H9 (cell line): Measurements from ENCODE around the gene PTPRN2. TPM values are rescaled to one million over a fixed set of nuclear protein-coding genes. Genes with fewer than 3 reads are reported as not detected.

Experiments used
- DNase-seq: peaks from one replicate; pipeline ENCODE4 v3.0.0-alpha.2; 2017
- H2AFZ ChIP-seq: one replicate; pipeline ENCODE4 v1.6.1; 2013; ENCODE audit warnings: mild to moderate bottlenecking, low read length, control low read depth, moderate library complexity
- H2AK5ac ChIP-seq: 2 replicates; pipeline ENCODE4 v1.6.1; 2013; ENCODE audit warnings: low read length, control low read depth, mixed read lengths; ENCODE audit not compliant: insufficient read length
- H2BK120ac ChIP-seq: one replicate; pipeline ENCODE4 v1.6.1; 2013; ENCODE audit warnings: low read depth, mild to moderate bottlenecking, low read length, control low read depth, inconsistent platforms; ENCODE audit not compliant: poor library complexity, severe bottlenecking
- H2BK12ac ChIP-seq: 2 replicates; pipeline ENCODE4 v1.6.1; 2013; ENCODE audit warnings: low read length, control low read depth, mixed read lengths, low read depth; ENCODE audit not compliant: insufficient read length
- H2BK15ac ChIP-seq: 2 replicates; pipeline ENCODE4 v1.6.1; 2013; ENCODE audit warnings: low read depth, low read length, control low read depth
- H2BK20ac ChIP-seq: one replicate; pipeline ENCODE4 v1.6.1; 2013; ENCODE audit warnings: low read depth, mild to moderate bottlenecking, low read length, control low read depth, inconsistent platforms; ENCODE audit not compliant: poor library complexity, severe bottlenecking
- H2BK5ac ChIP-seq: 2 replicates; pipeline ENCODE4 v1.6.1; 2013; ENCODE audit warnings: low read length, control low read depth, mixed read lengths; ENCODE audit not compliant: insufficient read length
- H3K14ac ChIP-seq: 2 replicates; pipeline ENCODE4 v1.6.1; 2013; ENCODE audit warnings: low read length, control low read depth; ENCODE audit not compliant: insufficient read depth
- H3K18ac ChIP-seq: 2 replicates; pipeline ENCODE4 v1.6.1; 2013; ENCODE audit warnings: low read depth, mild to moderate bottlenecking, mixed read lengths, low read length, control low read depth; ENCODE audit not compliant: insufficient read length
- H3K23ac ChIP-seq: 2 replicates; pipeline ENCODE4 v1.6.1; 2013; ENCODE audit warnings: low read length, control low read depth, mixed read lengths, low read depth; ENCODE audit not compliant: insufficient read length
- H3K23me2 ChIP-seq: 2 replicates; pipeline ENCODE4 v1.6.1; 2013; ENCODE audit warnings: low read depth, mild to moderate bottlenecking, mixed read lengths, low read length, control low read depth; ENCODE audit not compliant: insufficient read length, poor library complexity, severe bottlenecking
- H3K27ac ChIP-seq: 2 replicates; pipeline ENCODE4 v1.5.1; 2013; ENCODE audit warnings: low read length, control low read depth, mixed read lengths, low read depth; ENCODE audit not compliant: insufficient read length
- H3K27me3 ChIP-seq: 2 replicates; pipeline ENCODE4 v1.6.1; 2013; ENCODE audit warnings: low read length, control low read depth, inconsistent platforms; ENCODE audit not compliant: insufficient read depth
- H3K4ac ChIP-seq: 2 replicates; pipeline ENCODE4 v1.6.1; 2013; ENCODE audit warnings: low read depth, mild to moderate bottlenecking, control low read depth, inconsistent platforms, low read length, moderate library complexity
- H3K4me1 ChIP-seq: 2 replicates; pipeline ENCODE4 v1.6.1; 2013; ENCODE audit warnings: low read length, control low read depth, inconsistent platforms; ENCODE audit not compliant: insufficient read depth
- H3K4me2 ChIP-seq: 2 replicates; pipeline ENCODE4 v1.6.1; 2013; ENCODE audit warnings: low read length, control low read depth, mixed read lengths; ENCODE audit not compliant: insufficient read length, insufficient read depth
- H3K56ac ChIP-seq: 2 replicates; pipeline ENCODE4 v1.6.1; 2013; ENCODE audit warnings: low read depth, mild to moderate bottlenecking, mixed read lengths, low read length, control low read depth; ENCODE audit not compliant: insufficient read length
- H3K79me1 ChIP-seq: 2 replicates; pipeline ENCODE4 v1.6.1; 2013; ENCODE audit warnings: low read depth, mild to moderate bottlenecking, moderate library complexity, low read length, control low read depth, inconsistent platforms; ENCODE audit not compliant: insufficient read depth, poor library complexity, severe bottlenecking
- H3K79me2 ChIP-seq: 2 replicates; pipeline ENCODE4 v1.6.1; 2013; ENCODE audit warnings: low read length, control low read depth, inconsistent platforms; ENCODE audit not compliant: insufficient read depth
- H3K9ac ChIP-seq: 2 replicates; pipeline ENCODE4 v1.6.1; 2013; ENCODE audit warnings: low read length, control low read depth, mixed read lengths; ENCODE audit not compliant: insufficient read length; ENCODE audit errors: extremely low read depth
- H3K9me3 ChIP-seq: one replicate; pipeline ENCODE4 v1.6.1; 2013; ENCODE audit warnings: low read depth, low read length, inconsistent platforms; ENCODE audit not compliant: control insufficient read depth
- H3T11ph ChIP-seq: one replicate; pipeline ENCODE4 v1.6.1; 2013; ENCODE audit warnings: mild to moderate bottlenecking, low read length, control low read depth, inconsistent platforms
- H4K20me1 ChIP-seq: one replicate; pipeline ENCODE4 v1.6.1; 2013; ENCODE audit not compliant: control insufficient read depth, insufficient read length, insufficient read depth
- H4K5ac ChIP-seq: 2 replicates; pipeline ENCODE4 v1.6.1; 2013; ENCODE audit warnings: low read depth, mild to moderate bottlenecking, mixed read lengths, low read length, control low read depth; ENCODE audit not compliant: insufficient read length
- H4K8ac ChIP-seq: replicated peaks from 2 replicates; pipeline ENCODE4 v1.6.1; 2013; ENCODE audit warnings: low read length, control low read depth, mixed read lengths, low read depth; ENCODE audit not compliant: insufficient read length
- H4K91ac ChIP-seq: 2 replicates; pipeline ENCODE4 v1.6.1; 2013; ENCODE audit warnings: low read depth, mild to moderate bottlenecking, moderate library complexity, mixed read lengths, low read length, control low read depth; ENCODE audit not compliant: insufficient read length
- H3K27ac Mint-ChIP-seq, 3 experiments: 2 replicates in 2 of 3; 3 replicates in 1 of 3; pipeline ENCODE4 v1.8.0; 2020 to 2021; ENCODE audit warnings: mixed read lengths in 3 of 3, mild to moderate bottlenecking in 1 of 3, moderate library complexity in 1 of 3
- H3K27me3 Mint-ChIP-seq: 2 replicates; pipeline ENCODE4 v1.8.0; 2021; ENCODE audit warnings: low read depth, mild to moderate bottlenecking, moderate library complexity, mixed read lengths
- H3K36me3 Mint-ChIP-seq, 3 experiments: 2 replicates in 2 of 3; 3 replicates in 1 of 3; pipeline ENCODE4 v1.8.0; 2020 to 2021; ENCODE audit warnings: low read depth in 3 of 3, mixed read lengths in 3 of 3; ENCODE audit not compliant: insufficient read depth in 1 of 3
- H3K4me1 Mint-ChIP-seq, 2 experiments: 2 replicates each; pipeline ENCODE4 v1.8.0; 2020; ENCODE audit warnings: mixed read lengths in 2 of 2
- H3K4me3 Mint-ChIP-seq, 2 experiments: 2 replicates in 1 of 2; 3 replicates in 1 of 2; pipeline ENCODE4 v1.8.0; 2020 to 2021; ENCODE audit warnings: mild to moderate bottlenecking in 2 of 2, mixed read lengths in 2 of 2, moderate library complexity in 1 of 2
- H3K9me3 Mint-ChIP-seq, 2 experiments: 2 replicates in 1 of 2; 3 replicates in 1 of 2; pipeline ENCODE4 v1.8.0; 2020; ENCODE audit warnings: mild to moderate bottlenecking in 2 of 2, mixed read lengths in 2 of 2, moderate library complexity in 1 of 2
- WGBS: extraction: QIAGEN DNeasy Blood & Tissue Kit; methylation state at CpG from one replicate; pipeline ENCODE4 v1.1.7; 2013; ENCODE audit warnings: missing lambda C conversion rate, low lambda C conversion rate, mixed read lengths; ENCODE audit not compliant: insufficient read length; ENCODE audit errors: extremely low coverage; 5-methylcytosine and 5-hydroxymethylcytosine counted together
- total RNA-seq: library from RNA; stranded (reverse); gene quantifications from 2 replicates; pipeline ENCODE4 v1.2.1, GENCODE V29; 2021
- TF ChIP-seq, protein P1 (sequence below): fragments of 200-600 bp; sonication (generic); conservative IDR thresholded peaks from 3 replicates; pipeline ENCODE4 v1.8.0; 2021; ENCODE audit warnings: antibody characterized with exemption, mild to moderate bottlenecking

Gene PTPRN2
- total RNA-seq, 1 experiment from 2014 or later, result 5.2 TPM

DNA sequence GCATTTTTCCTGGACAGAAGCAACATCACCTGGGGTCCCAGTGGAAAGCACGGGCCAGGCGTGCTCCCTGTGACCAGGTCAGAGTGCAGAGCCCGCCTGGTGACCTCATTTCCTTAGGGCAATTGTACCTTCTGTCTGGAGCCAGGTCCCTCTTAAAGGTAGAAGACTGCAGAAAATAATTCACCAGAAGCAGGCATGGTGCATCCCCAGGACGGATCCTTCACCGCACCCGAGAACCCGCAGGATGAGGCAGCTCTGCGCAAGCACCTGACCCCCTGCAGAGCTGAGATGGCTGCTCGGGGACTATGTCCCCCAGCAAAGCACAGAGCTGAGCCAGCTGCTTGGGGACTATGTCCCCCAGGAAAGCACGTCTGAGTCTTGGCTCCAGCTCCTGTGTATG lies 557.6 kb downstream of the PTPRN2 start:
- H3K14ac ChIP-seq, result no peak overlapping the region
- Mint-ChIP-seq H3K9me3 (peaks cover 19 to 23% of the 10 kb centered on the region in 2 experiments), H3K27me3 (peaks cover 8% of the 10 kb centered on the region), H3K36me3 (peaks cover 15 to 26% (median 17%) of the 10 kb centered on the region in 3 experiments), H3K4me1 (peaks cover 0 to 22% of the 10 kb centered on the region in 2 experiments; a peak in 3 of 4 replicates), H3K4me3 (no peak overlapping the region), H3K27ac (no peak overlapping the region)
- peaks cover 11% of the 10 kb centered on the region for H3K9me3 ChIP-seq
- no peak for DNase-seq
- H3K9ac ChIP-seq, result no peak overlapping the region
- H2BK12ac ChIP-seq, result no peak overlapping the region
- H3K23me2 ChIP-seq, result no peaks in the 10 kb centered on the region
- H3T11ph ChIP-seq, result no peak overlapping the region
- H3K4ac ChIP-seq, result no peak overlapping the region
- no peak overlapping the region for H3K18ac ChIP-seq
- H3K56ac ChIP-seq, result no peak overlapping the region
- no peak overlapping the region for H4K91ac ChIP-seq
- H3K23ac ChIP-seq, result no peak overlapping the region
- H3K79me1 ChIP-seq, result no peaks in the 10 kb centered on the region
- H2AFZ ChIP-seq, result no peak overlapping the region
- H3K27me3 ChIP-seq, result no peaks in the 10 kb centered on the region
- no peak overlapping the region for H2AK5ac ChIP-seq
- no peak overlapping the region for H2BK20ac ChIP-seq
- WGBS, result no CpG with 5 or more reads among the region's 10 CpGs
- H2BK120ac ChIP-seq, result no peak overlapping the region
- no peaks in the 10 kb centered on the region for H3K79me2 ChIP-seq
- no peak overlapping the region for H2BK15ac ChIP-seq
- H4K5ac ChIP-seq, result no peak overlapping the region
- H3K27ac ChIP-seq, result no peak overlapping the region
- no peak overlapping the region for H2BK5ac ChIP-seq
- TF ChIP-seq, protein P1, sequence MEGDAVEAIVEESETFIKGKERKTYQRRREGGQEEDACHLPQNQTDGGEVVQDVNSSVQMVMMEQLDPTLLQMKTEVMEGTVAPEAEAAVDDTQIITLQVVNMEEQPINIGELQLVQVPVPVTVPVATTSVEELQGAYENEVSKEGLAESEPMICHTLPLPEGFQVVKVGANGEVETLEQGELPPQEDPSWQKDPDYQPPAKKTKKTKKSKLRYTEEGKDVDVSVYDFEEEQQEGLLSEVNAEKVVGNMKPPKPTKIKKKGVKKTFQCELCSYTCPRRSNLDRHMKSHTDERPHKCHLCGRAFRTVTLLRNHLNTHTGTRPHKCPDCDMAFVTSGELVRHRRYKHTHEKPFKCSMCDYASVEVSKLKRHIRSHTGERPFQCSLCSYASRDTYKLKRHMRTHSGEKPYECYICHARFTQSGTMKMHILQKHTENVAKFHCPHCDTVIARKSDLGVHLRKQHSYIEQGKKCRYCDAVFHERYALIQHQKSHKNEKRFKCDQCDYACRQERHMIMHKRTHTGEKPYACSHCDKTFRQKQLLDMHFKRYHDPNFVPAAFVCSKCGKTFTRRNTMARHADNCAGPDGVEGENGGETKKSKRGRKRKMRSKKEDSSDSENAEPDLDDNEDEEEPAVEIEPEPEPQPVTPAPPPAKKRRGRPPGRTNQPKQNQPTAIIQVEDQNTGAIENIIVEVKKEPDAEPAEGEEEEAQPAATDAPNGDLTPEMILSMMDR, result no peak
- no peak overlapping the region for H4K8ac ChIP-seq
- H3K4me1 ChIP-seq, result no peaks in the 10 kb centered on the region
- H3K4me2 ChIP-seq, result no peak overlapping the region
- H4K20me1 ChIP-seq, result no peaks in the 10 kb centered on the region
